ENCODE data around the gene RASL12.

DNA sequence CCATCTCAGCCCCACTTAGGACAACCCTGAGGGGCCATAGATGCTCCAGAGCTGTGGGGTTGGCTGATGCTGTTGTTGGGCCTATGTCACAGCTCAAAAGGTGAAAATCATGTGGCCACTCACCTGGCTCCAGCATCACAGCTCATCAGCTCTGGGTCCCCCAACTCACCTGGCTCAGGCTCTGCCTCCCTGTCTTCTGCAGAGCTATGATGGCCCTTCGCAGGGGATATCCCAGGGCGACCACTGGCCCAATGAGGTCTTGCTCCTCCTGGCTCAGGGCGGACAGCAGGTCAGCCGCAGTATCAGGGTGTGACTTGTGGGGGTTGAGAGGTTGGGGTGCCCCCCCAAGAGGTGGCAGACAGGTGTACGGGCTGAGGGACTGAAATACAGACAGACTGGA is 31.5 kb upstream of the RASL12 start:
- TF ChIP-seq, protein P1, sequence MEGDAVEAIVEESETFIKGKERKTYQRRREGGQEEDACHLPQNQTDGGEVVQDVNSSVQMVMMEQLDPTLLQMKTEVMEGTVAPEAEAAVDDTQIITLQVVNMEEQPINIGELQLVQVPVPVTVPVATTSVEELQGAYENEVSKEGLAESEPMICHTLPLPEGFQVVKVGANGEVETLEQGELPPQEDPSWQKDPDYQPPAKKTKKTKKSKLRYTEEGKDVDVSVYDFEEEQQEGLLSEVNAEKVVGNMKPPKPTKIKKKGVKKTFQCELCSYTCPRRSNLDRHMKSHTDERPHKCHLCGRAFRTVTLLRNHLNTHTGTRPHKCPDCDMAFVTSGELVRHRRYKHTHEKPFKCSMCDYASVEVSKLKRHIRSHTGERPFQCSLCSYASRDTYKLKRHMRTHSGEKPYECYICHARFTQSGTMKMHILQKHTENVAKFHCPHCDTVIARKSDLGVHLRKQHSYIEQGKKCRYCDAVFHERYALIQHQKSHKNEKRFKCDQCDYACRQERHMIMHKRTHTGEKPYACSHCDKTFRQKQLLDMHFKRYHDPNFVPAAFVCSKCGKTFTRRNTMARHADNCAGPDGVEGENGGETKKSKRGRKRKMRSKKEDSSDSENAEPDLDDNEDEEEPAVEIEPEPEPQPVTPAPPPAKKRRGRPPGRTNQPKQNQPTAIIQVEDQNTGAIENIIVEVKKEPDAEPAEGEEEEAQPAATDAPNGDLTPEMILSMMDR (conservative IDR thresholded peaks at IDR 0.05 in 1 of 2, IDR thresholded peaks at IDR 0.05 in 1 of 2; ENCODE audit: low read depth in 1 of 2, low read length in 2 of 2): no peak
- no peak for TF ChIP-seq EZH2 (IDR thresholded peaks at IDR 0.05; ENCODE audit: low read length, missing control alignments)

All from fibroblast of lung (primary cell).